ENCODE measurements around the gene HPCAL1. TPM values are rescaled to one million over a fixed set of nuclear protein-coding genes. Genes with fewer than 3 reads are reported as not detected.

The HPCAL1 gene
- total and polyA plus RNA-seq, 10 of the 15 experiments (the other 5 are each of a cell fraction or from before 2014, with no cell fraction given) = 0.40 to 12.8 (median 7.9) TPM

- Histone ChIP-seq H2AFZ (ENCODE audit: control insufficient read depth, low read depth, low read length) (no peak overlapping the region), H3K4me1 (ENCODE audit: control insufficient read depth, insufficient read depth, low read length) (peaks cover 8% of the 10 kb centered on the region), H3K9ac (ENCODE audit: control insufficient read depth, insufficient read depth, low read length) (no peak overlapping the region), H3K4me3 (no peak overlapping the region), H3K36me3 (ENCODE audit: control insufficient read depth in 2 of 2, insufficient read depth in 2 of 2, low read length in 1 of 2) (peaks cover 22 to 36% of the 10 kb centered on the region in 2 experiments), H3K27ac (ENCODE audit: control insufficient read depth, insufficient read depth) (no peak overlapping the region), H4K20me1 (ENCODE audit: control insufficient read depth, insufficient read depth) (peaks cover 3% of the 10 kb centered on the region; the same call in 1 of the 2 replicates), H3K4me2 (ENCODE audit: control insufficient read depth, insufficient read depth) (no peak overlapping the region), H3K9me3 (replicated peaks; ENCODE audit: control insufficient read depth, insufficient read depth, low read length) (no peaks in the 10 kb centered on the region), H3K79me2 (ENCODE audit: control insufficient read depth, insufficient read depth, low read length) (peaks cover 16% of the 10 kb centered on the region), H3K27me3 (replicated peaks in 1 of 2; ENCODE audit: control insufficient read depth in 2 of 2, insufficient read depth in 2 of 2, low read length in 1 of 2) (no peaks in the 10 kb centered on the region)
- no TSS peak for BruUV-seq (replicated peaks)
- ATAC-seq (peak; percentile 8), DNase-seq (ENCODE audit: low read depth, low spot score) (no peak), FAIRE-seq (peak; percentile 47)
- ChIA-PET POLR2A (interaction anchor here (0.9 to 1.2 kb wide), 2 partner anchors 9 to 31 kb away, joined by 4 read pairs; partner anchors contain the start of gene ODC1), CTCF (interaction anchor here (0.6 to 9.1 kb wide), 6 partner anchors 30 to 391 kb away, joined by 3 to 109 read pairs (median 10); no protein-coding TSS in a partner anchor), SMC1A (ENCODE audit: uncharacterized antibody, unreplicated experiment) (interaction anchor here (0.7 to 2.7 kb wide), 4 partner anchors 29 to 366 kb away, joined by 3 to 11 read pairs (median 6); no protein-coding TSS in a partner anchor), RAD21 (ENCODE audit: unreplicated experiment) (interaction anchor here (0.8 to 2.0 kb wide), 3 partner anchors 29 to 315 kb away, joined by 3 to 10 read pairs (median 4); no protein-coding TSS in a partner anchor)
- intact Hi-C loops (cut with micrococcal nuclease; ENCODE audit: unreplicated experiment) (loop anchor here (10.0 kb wide), 1 partner anchor 625 kb away; no protein-coding TSS in a partner anchor), in situ Hi-C loops (cut with MboI) (loop anchor here (5.0 to 10.0 kb wide), 2 partner anchors 362 to 625 kb away; no protein-coding TSS in a partner anchor)
- WGBS (ENCODE audit: insufficient coverage, insufficient replicate concordance, low lambda C conversion rate, missing lambda C conversion rate) = 68% methylated on average over 11 of the region's 11 CpGs
- TF ChIP-seq FOXM1 (IDR thresholded peaks at IDR 0.05; ENCODE audit: low read depth, low read length) (no peak), TCF3 (IDR thresholded peaks at IDR 0.05; ENCODE audit: borderline replicate concordance, insufficient read depth, low read depth, low read length) (no peak), CTCF (IDR thresholded peaks at IDR 0.05 in 2 of 3, conservative IDR thresholded peaks at IDR 0.05 in 1 of 3; ENCODE audit: control insufficient read depth in 2 of 3, extremely low read depth in 1 of 3, insufficient read depth in 1 of 3, low read depth in 3 of 3, low read length in 3 of 3) (no peak), YBX1 (IDR thresholded peaks at IDR 0.05) (no peak), KDM1A (IDR thresholded peaks at IDR 0.05; ENCODE audit: borderline replicate concordance) (no peak), NR2F1 (conservative IDR thresholded peaks at IDR 0.05) (no peak), CEBPZ (IDR thresholded peaks at IDR 0.05; ENCODE audit: low read depth, low read length) (no peak), SUZ12 (IDR thresholded peaks at IDR 0.05; ENCODE audit: unreplicated experiment) (no peak), CEBPB (IDR thresholded peaks at IDR 0.05; ENCODE audit: borderline replicate concordance in 1 of 2, low read depth in 2 of 2, low read length in 2 of 2) (no peak), MTA2 (IDR thresholded peaks at IDR 0.05; ENCODE audit: low read depth) (no peak), EGR1 (IDR thresholded peaks at IDR 0.05; ENCODE audit: borderline replicate concordance in 1 of 2, low read depth in 2 of 2, low read length in 2 of 2) (no peak), POLR2AphosphoS5 (IDR thresholded peaks at IDR 0.05; ENCODE audit: low read length) (peak; percentile 68), ZNF592 (IDR thresholded peaks at IDR 0.05) (no peak)
Measured at GRCh38 chr2:10439185-10439879, 136.6 kb downstream of the HPCAL1 start.
